Activated naive CD4-positive, alpha-beta T cell treated with anti-CD3 and anti-CD28 coated beads for 36 hours (primary cell): ENCODE data around the gene ZNF143. TPM values are rescaled to one million over a fixed set of nuclear protein-coding genes. Genes with fewer than 3 reads are reported as not detected.
"Not testable (repeated sequence)": the region's sequence is repeated elsewhere in the genome, so short reads cannot be mapped to it uniquely, and the experiment has no call there.

Source experiments
- CTCF ChIA-PET: fragments of 350-600 bp; sonication (Branson Sonifier 250); formaldehyde crosslinking; loops from one replicate; lab custom pipeline; 2021; ENCODE audit warnings: antibody characterized with exemption; lab: Charles Lee
- DNase-seq: peaks from one replicate; pipeline ENCODE4 v3.0.0-alpha.2; 2020
- H3K27ac Mint-ChIP-seq: one replicate; pipeline ENCODE4 v1.8.0; 2021; ENCODE audit warnings: mild to moderate bottlenecking, mixed read lengths
- H3K27me3 Mint-ChIP-seq: one replicate; pipeline ENCODE4 v1.8.0; 2021; ENCODE audit warnings: low read depth, mixed read lengths
- H3K36me3 Mint-ChIP-seq: one replicate; pipeline ENCODE4 v1.8.0; 2021; ENCODE audit warnings: low read depth, mixed read lengths
- H3K4me1 Mint-ChIP-seq: one replicate; pipeline ENCODE4 v1.8.0; 2021; ENCODE audit warnings: low read depth, mixed read lengths
- H3K4me3 Mint-ChIP-seq: one replicate; pipeline ENCODE4 v1.8.0; 2021; ENCODE audit warnings: mild to moderate bottlenecking, moderate library complexity, mixed read lengths
- H3K9me3 Mint-ChIP-seq: one replicate; pipeline ENCODE4 v1.8.0; 2021; ENCODE audit warnings: mixed read lengths
- intact Hi-C: fragments of 100-400 bp; cut with micrococcal nuclease; formaldehyde crosslinking; loops from one replicate; pipeline ENCODE4 v1.15.1; 2023
- total RNA-seq, 2 experiments: library from RNA; stranded (reverse); gene quantifications; one replicate each; pipeline ENCODE4 v1.2.3, GENCODE V29; 2021

ZNF143 gene
- total RNA-seq, 2 experiments from 2014 or later, result 39.1 to 42.5 TPM

DNA sequence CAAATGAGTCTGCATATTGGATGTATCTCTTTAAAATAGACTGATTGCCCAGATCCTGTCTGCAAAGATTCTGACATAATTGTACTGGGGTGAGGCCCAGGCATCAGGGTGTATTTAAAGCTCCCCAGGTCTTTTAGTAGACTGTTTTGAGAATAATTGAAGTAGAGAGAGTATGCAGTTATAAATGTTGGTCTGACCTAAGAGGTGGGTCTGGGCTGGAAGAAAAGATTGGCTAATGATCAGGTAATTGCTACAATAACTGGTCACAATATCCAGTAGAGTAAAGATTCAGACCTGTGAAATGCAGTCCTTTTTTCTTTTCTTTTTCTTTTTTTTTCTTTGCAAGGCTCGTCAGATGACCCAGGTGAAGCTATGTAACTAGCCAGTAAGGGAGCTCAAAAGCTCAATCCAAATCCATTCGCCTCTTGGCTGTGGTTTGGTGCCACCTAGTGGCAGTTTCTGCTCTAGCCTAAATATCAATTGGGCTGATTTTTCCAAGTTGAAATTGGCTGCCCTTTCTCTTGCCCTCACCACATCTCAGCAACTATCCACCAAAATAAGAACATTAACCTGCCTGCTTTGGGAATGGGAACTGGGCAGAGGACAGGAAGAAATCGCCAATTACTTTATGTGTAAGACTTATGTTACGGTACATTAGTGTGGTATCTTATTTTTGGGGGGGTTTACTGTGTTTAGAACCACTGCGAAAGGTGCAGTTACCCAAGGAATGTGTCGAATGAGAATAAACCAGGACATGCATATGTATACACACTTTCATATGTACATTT is 45.9 kb downstream of the ZNF143 start:
- Mint-ChIP-seq H3K4me3 (no peak overlapping the region), H3K36me3 (peaks cover 9% of the 10 kb centered on the region), H3K4me1 (no peaks in the 10 kb centered on the region), H3K9me3 (no peaks in the 10 kb centered on the region), H3K27ac (no peak overlapping the region), H3K27me3 (no peaks in the 10 kb centered on the region)
- CTCF ChIA-PET, result interaction anchor here (0.5 to 2.7 kb wide), 44 partner anchors 9 to 499 kb away, joined by 3 to 28 read pairs (median 4); no protein-coding TSS in a partner anchor
- DNase-seq, result peak; percentile 90
- intact Hi-C loops, result loop anchor here (1.0 to 10.0 kb wide), 5 partner anchors 230 to 822 kb away; partner anchors contain the start of genes RPL27A and TRIM66

GRCh38 chr11:9507277-9507580 is 46.4 kb downstream of the ZNF143 start:
- no peaks in the 10 kb centered on the region for H3K9me3 Mint-ChIP-seq
- DNase-seq, result no peak
- intact Hi-C loops, result loop anchor here (2.0 to 10.0 kb wide), 3 partner anchors 492 to 822 kb away; partner anchors contain the start of genes RPL27A and TRIM66
- no peaks in the 10 kb centered on the region for H3K27me3 Mint-ChIP-seq
- no peak overlapping the region for H3K27ac Mint-ChIP-seq
- no peak overlapping the region for H3K4me3 Mint-ChIP-seq
- CTCF ChIA-PET, result interaction anchor here (0.6 to 2.7 kb wide), 25 partner anchors 9 to 492 kb away, joined by 3 to 28 read pairs (median 6); no protein-coding TSS in a partner anchor
- H3K36me3 Mint-ChIP-seq, result peaks cover 9% of the 10 kb centered on the region
- H3K4me1 Mint-ChIP-seq, result no peaks in the 10 kb centered on the region

DNA sequence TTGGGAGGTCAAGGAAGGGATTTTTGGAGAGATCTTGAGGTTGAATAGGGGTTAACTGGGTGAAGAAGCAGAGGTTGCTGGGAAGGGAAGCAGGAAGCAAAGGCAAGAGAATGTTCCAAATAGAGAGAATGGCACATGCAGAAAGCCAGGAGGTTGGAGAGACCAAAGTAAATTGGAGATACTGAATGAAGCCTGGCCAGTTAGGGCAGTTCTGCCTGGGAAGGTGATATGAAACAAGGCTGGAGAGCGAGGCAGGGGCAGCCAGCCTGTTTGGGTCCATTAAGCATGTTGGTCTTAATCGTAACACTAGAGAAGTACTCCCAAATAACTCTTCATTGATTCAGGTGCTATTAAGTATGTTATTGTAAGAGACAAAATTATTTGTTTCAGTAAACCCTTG is 48.2 kb downstream of the ZNF143 start:
- no peak overlapping the region for H3K4me3 Mint-ChIP-seq
- CTCF ChIA-PET, result no interaction called here
- no peak overlapping the region for H3K27ac Mint-ChIP-seq
- no peak for DNase-seq
- H3K4me1 Mint-ChIP-seq, result no peaks in the 10 kb centered on the region
- no peaks in the 10 kb centered on the region for H3K27me3 Mint-ChIP-seq
- intact Hi-C loops, result loop anchor here (10.0 kb wide), 1 partner anchor 824 kb away; the partner anchor contains the start of genes RPL27A and TRIM66
- H3K36me3 Mint-ChIP-seq, result peaks cover 16% of the 10 kb centered on the region
- H3K9me3 Mint-ChIP-seq, result no peaks in the 10 kb centered on the region

DNA sequence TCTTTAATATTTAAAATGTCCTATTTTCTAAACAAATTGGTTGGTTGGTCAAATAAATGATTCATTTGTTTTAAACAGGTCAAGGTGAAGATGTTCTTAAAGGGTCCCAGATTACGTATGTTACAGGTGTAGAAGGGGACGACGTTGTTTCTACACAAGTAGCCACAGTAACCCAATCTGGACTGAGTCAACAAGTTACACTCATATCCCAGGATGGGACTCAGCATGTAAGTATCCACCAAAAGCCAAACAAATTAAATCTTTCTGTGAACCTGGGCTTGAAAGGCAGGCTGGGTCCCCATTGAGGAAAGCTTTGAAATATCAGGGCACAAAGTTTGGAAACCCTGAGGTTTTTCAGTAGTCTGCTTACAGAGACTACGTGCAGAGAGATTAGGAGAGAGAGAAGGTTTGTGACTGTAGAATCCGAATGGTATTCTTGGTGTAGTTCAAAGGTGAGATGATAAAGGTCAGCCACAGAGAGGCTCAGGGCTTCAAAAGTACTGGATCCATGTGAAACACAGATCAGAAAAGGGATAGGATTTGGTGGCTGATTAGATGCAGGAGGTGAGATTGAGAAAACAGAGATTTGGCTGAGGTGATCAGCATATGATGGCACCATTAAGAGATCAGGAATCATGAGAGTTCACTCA is 51.7 kb downstream of the ZNF143 start:
- CTCF ChIA-PET, result no interaction called here
- no peaks in the 10 kb centered on the region for H3K27me3 Mint-ChIP-seq
- no peaks in the 10 kb centered on the region for H3K9me3 Mint-ChIP-seq
- peaks cover 27% of the 10 kb centered on the region for H3K36me3 Mint-ChIP-seq
- no peak overlapping the region for H3K27ac Mint-ChIP-seq
- no peak overlapping the region for H3K4me3 Mint-ChIP-seq
- H3K4me1 Mint-ChIP-seq, result no peaks in the 10 kb centered on the region
- intact Hi-C loops, result no loop called here
- DNase-seq, result no peak

DNA sequence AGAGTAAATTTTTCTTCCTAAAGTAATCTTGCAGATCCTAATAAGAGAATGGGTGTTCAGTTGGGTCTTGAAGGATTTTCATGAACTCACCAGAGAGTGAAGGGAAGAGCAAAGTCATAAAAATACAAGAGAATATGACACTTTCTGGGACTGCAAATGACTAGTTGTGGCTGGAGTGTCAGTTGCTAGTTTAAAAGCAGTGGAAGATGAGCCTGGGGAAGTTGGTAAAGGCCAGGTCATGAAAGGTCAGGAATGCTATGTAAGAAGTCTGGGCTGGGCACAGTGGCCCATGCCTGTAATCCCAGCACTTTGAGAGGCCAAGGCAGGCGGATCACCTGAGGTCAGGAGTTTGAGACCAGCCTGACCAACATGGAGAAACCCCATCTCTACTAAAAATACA is 53.8 kb downstream of the ZNF143 start:
- peaks cover 29% of the 10 kb centered on the region for H3K36me3 Mint-ChIP-seq
- H3K4me3 Mint-ChIP-seq, CTCF ChIA-PET, H3K27ac Mint-ChIP-seq, H3K9me3 Mint-ChIP-seq, H3K4me1 Mint-ChIP-seq, H3K27me3 Mint-ChIP-seq, DNase-seq, intact Hi-C loops: not testable (repeated sequence)

DNA sequence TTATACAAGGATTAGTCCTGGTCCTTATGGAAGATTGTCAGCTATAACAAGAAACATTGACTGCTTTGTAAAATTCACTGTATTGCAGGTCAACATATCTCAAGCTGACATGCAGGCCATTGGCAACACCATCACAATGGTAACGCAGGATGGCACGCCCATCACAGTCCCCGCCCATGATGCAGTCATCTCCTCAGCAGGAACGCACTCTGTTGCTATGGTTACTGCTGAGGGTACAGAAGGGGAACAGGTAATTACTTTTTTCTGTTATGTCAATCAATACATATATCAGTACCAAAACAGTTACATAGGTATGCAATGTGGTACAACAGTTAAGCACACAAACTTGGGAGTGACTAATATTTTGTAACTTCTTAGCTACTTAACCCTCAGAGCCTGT is 55.3 kb downstream of the ZNF143 start:
- DNase-seq, result no peak
- no peak overlapping the region for H3K27ac Mint-ChIP-seq
- no peaks in the 10 kb centered on the region for H3K9me3 Mint-ChIP-seq
- no peaks in the 10 kb centered on the region for H3K4me1 Mint-ChIP-seq
- H3K36me3 Mint-ChIP-seq, result peaks cover 25% of the 10 kb centered on the region
- intact Hi-C loops, result no loop called here
- CTCF ChIA-PET, result interaction anchor here (0.6 to 1.6 kb wide), 4 partner anchors 8 to 604 kb away, joined by 3 to 8 read pairs (median 4); no protein-coding TSS in a partner anchor
- no peaks in the 10 kb centered on the region for H3K27me3 Mint-ChIP-seq
- H3K4me3 Mint-ChIP-seq, result no peak overlapping the region

DNA sequence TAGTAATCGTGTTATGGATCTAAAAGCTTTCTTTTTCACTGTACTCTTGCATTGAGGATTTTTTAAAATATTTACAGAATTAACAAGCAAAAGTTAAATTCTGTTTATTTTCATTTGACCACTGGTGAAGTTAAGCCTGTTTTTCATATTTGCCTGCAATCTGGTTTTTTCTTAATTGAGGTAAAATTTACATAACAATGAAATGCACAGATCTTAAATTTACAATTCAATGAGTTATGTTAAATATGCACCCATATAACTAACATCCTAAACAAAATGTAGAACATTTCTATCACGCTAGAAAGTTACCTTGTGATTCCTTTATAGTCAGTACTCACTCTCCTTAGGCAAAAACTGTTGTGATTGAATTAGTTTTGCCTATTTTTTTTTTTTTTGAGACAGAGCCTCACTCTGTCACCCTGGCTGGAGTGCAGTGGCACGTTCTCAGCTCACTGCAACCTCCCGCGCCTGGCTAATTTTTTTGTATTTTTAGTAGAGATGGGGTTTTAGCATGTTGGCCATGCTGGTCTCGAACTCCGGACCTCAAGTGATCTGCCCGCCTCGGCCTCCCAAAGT is 58.1 kb downstream of the ZNF143 start:
- no peak overlapping the region for H3K27ac Mint-ChIP-seq

GRCh38 chr11:9524001-9524400 is 63.2 kb downstream of the ZNF143 start:
- CTCF ChIA-PET, result interaction anchor here (0.6 to 3.1 kb wide), 4 partner anchors 11 to 408 kb away, joined by 4 to 16 read pairs (median 4); no protein-coding TSS in a partner anchor
- no peaks in the 10 kb centered on the region for H3K4me1 Mint-ChIP-seq
- DNase-seq, result no peak
- H3K27me3 Mint-ChIP-seq, result no peaks in the 10 kb centered on the region
- no peak overlapping the region for H3K27ac Mint-ChIP-seq
- H3K4me3 Mint-ChIP-seq, result no peak overlapping the region
- H3K9me3 Mint-ChIP-seq, result no peaks in the 10 kb centered on the region
- peaks cover 13% of the 10 kb centered on the region for H3K36me3 Mint-ChIP-seq
- intact Hi-C loops, result no loop called here

More for the DNA sequence above, 58.1 kb downstream of the ZNF143 start:
- intact Hi-C loops, result no loop called here
- H3K36me3 Mint-ChIP-seq, result peaks cover 21% of the 10 kb centered on the region
- DNase-seq, result no peak
- no peaks in the 10 kb centered on the region for H3K9me3 Mint-ChIP-seq
- H3K27me3 Mint-ChIP-seq, result no peaks in the 10 kb centered on the region
- H3K4me1 Mint-ChIP-seq, result no peaks in the 10 kb centered on the region
- CTCF ChIA-PET, result interaction anchor here (0.6 to 0.9 kb wide), 3 partner anchors 16 to 95 kb away, joined by 3 to 5 read pairs (median 3); no protein-coding TSS in a partner anchor
- no peak overlapping the region for H3K4me3 Mint-ChIP-seq

- DNase-seq, result no peak
- H3K27me3 Mint-ChIP-seq, result no peaks in the 10 kb centered on the region
- intact Hi-C loops, result no loop called here
- H3K36me3 Mint-ChIP-seq, result peaks cover 10% of the 10 kb centered on the region
- no peak overlapping the region for H3K4me3 Mint-ChIP-seq
- CTCF ChIA-PET, result interaction anchor here (3.1 kb wide), 1 partner anchor 10 kb away, joined by 16 read pairs; no protein-coding TSS in a partner anchor
- no peak overlapping the region for H3K27ac Mint-ChIP-seq
- no peaks in the 10 kb centered on the region for H3K9me3 Mint-ChIP-seq
- H3K4me1 Mint-ChIP-seq, result no peaks in the 10 kb centered on the region
Measured at GRCh38 chr11:9525116-9525515, 64.3 kb downstream of the ZNF143 start.

- H3K4me3 Mint-ChIP-seq, result no peak overlapping the region
- H3K4me1 Mint-ChIP-seq, result no peaks in the 10 kb centered on the region
- intact Hi-C loops, result no loop called here
- no peak overlapping the region for H3K27ac Mint-ChIP-seq
- DNase-seq, result no peak
- no peaks in the 10 kb centered on the region for H3K27me3 Mint-ChIP-seq
- CTCF ChIA-PET, result interaction anchor here (2.2 kb wide), 1 partner anchor 10 kb away, joined by 5 read pairs; no protein-coding TSS in a partner anchor
- H3K9me3 Mint-ChIP-seq, result no peaks in the 10 kb centered on the region
- peaks cover 8% of the 10 kb centered on the region for H3K36me3 Mint-ChIP-seq
Measured at GRCh38 chr11:9527481-9528135, 66.8 kb downstream of the ZNF143 start.

- no peak for DNase-seq
- no peaks in the 10 kb centered on the region for H3K4me1 Mint-ChIP-seq
- H3K36me3 Mint-ChIP-seq, result peaks cover 8% of the 10 kb centered on the region
- intact Hi-C loops, result no loop called here
- H3K27me3 Mint-ChIP-seq, result no peaks in the 10 kb centered on the region
- CTCF ChIA-PET, result interaction anchor here (2.2 kb wide), 1 partner anchor 9 kb away, joined by 5 read pairs; no protein-coding TSS in a partner anchor
- no peaks in the 10 kb centered on the region for H3K9me3 Mint-ChIP-seq
- H3K4me3 Mint-ChIP-seq, result no peak overlapping the region
- no peak overlapping the region for H3K27ac Mint-ChIP-seq
Measured at GRCh38 chr11:9528136-9528501, 67.3 kb downstream of the ZNF143 start.
